OCI-M2 (cell line): ENCODE measurements around the gene RFX2.
"Not testable (repeated sequence)": the region's sequence is repeated elsewhere in the genome, so short reads cannot be mapped to it uniquely, and the experiment has no call there.

Experiments used
- DNase-seq: peaks from one replicate; lab custom pipeline; 2025; ENCODE audit not compliant: unreplicated experiment; lab: John Stamatoyannopoulos, UW

Gene RFX2

GRCh38 chr19:5974721-5975387 is 135.4 kb downstream of the RFX2 start:
- no peak for DNase-seq

DNA sequence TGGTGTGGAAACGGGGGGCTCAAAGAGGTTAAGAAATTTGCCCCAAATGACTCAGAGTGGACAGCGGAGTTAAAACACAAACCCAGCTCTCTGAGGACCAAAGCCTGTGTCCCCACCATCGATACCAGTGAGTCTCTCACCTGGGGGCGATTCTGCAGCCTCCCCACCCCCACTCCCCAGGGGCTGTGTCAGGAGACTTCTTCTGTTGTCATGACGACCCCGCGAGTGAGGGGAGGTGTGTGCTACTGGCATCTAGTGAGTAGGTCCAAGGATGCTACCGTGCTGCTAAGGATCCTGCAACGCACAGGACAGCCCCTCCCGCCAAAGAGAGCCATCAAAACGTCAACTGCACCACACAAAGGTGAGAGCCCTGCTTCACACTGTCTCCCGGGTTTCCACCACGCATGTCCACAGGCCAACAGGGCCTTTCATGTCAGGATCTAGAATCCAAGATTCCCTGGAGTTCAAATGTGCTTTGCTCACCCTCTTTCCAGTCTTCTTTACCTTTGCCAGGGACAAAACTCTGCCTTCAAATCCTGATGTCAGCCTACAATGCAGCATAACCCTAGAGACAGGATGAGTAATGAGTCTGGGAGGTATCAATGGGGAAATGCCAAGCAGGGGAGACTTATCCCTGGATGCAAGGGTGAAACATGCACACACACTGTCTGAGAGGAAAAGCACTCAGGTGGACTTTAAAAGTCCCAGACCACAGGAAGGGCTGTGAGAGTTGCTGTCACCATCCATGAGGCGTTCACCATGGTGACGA is 136.2 kb downstream of the RFX2 start:
- DNase-seq: no peak

DNA sequence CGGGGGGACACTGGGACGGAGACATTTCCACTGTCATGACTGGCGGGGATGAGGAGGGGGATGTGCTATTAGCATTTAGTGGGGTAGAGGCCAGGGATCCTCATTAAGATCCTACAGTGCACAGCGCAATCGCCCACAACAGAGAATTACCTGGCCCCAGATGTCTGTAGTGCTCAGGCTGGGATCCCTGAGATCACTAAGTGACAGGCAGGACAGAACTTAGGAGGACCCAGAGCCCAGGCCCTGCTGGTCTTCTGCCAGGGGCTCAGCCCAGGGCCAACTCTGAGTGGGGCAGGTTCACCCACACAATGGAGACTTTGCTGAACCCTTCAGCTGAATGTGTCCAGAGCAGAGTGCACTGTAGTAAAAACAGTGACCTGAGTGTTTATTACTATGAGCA is 136.9 kb downstream of the RFX2 start:
- no peak for DNase-seq

GRCh38 chr19:5972355-5972731 is 138.0 kb downstream of the RFX2 start:
- DNase-seq: no peak

DNA sequence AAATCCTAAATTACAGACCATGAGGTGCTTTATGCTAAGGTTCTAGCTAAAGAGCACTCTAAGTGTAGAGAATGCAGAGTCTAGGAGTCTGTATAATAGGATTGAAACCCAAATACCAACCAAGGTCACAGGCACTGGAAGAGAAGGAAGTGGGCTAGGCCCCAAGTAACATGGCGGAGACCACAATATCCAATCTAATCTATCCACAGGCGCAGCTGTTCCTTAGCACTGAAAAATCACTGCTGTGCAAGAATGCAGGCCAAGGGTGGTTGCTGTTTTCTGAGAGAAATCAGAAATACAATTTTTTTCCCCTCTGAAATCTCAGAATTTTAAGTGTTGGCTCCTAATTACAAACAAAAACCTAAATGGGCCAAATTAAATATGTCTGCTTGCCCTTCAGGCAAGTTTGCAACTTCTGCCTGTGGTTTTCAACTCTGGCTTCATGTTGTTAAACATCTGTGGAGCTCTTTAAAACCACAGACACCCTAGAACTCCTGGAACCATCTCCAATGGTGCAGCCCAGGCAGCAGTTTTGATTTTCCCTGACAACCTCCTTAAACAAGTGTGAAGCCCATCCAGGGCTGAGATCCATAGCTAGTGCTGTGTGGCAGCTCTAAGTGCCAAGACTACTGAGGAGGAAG is 138.5 kb downstream of the RFX2 start:
- DNase-seq: no peak

GRCh38 chr19:5969476-5969875 is 140.8 kb downstream of the RFX2 start:
- DNase-seq: no peak

DNA sequence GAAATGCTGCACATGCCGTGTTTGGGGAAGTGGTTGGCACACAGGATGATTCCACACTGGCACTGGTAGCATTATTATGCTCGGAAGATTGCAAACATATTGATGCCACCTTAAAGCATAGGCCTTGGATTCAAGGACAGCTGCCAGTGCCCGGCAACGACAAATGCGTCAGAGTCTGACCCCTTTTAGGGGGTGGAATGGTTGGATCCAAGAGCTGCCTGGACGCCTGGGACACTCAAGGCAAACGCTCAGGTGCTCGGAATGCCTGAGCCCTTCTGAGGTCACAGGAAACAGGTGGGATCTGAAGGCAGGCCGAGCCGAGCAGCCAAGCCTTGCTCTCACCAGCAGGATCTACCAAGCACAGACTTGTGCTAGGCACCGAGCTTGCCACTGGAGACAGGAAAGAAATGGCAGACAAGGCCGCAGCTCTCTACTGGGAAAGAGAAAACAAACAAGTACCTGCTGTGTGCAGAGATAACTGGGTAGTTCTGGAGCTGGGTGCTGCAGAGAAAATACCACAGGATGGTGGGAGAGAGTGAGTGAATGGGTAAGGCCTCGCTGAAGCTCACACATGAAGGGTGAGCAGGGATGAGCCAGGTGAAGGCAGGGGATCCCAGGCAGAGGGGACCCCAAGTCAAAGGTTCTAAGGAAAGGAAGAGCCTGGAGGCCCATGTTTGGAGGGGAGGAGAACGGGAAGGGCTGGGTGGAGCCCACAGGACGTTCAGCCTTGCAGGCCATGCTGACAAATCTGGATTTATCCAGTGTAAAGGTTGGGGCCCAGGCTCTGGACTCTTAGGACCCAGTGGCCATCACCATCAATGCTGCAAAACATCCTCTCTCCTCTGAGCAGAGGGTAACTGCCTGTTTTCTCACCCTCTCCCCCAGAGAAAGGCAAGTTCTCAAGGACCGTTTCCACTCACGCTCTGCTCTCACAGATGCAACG is 141.6 kb downstream of the RFX2 start:
- DNase-seq: peak; percentile 3

DNA sequence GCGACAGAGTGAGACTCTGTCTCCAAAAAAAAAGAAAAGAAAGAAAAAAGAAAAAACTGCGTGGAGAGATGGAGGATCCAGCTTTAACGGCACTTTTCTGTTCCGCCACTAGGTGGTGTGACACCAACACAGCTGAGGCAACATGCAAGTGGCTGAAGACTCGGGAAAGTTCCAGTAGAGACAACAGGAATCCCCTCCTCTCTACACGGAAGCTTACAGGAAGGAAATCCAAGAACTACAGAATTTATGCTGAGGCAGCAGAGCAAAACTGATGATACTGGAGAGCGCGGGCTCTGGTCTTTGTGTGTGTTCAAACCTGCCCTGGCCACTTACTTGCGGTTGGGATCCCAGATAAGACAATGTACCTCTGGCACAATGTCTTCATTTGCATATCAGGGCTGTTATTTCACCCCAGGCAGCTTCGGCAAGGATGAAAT is 142.3 kb downstream of the RFX2 start:
- no peak for DNase-seq

- no peak for DNase-seq
Observed at GRCh38 chr19:5967571-5967970, 142.7 kb downstream of the RFX2 start.

GRCh38 chr19:5966941-5967340 is 143.4 kb downstream of the RFX2 start:
- DNase-seq: no peak

- DNase-seq: no peak
Observed at GRCh38 chr19:5966215-5966614, 144.1 kb downstream of the RFX2 start.

- no peak for DNase-seq
Observed at GRCh38 chr19:5964816-5965565, 145.3 kb downstream of the RFX2 start.

DNA sequence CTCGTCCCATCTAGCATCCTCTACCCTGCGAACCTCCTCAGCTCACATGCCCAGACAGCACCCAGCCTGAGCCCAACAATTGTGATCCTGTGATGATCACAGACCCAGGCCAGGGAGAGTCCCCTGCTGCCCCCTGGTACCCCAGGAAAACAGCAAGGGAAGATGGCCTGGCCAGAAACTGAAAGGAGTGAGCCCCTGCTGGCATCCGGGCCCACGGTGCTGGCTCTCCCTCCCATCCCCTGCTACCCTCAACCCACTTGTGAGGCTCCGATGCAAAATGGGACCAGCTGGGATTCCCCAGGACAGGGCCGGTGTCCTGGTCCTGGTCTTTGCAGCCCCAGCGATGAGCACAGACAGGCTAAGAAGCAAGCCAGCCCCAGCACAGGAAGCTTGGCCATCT is 146.4 kb downstream of the RFX2 start:
- DNase-seq: no peak

- not testable (repeated sequence) for DNase-seq
Observed at GRCh38 chr19:5963259-5963658, 147.0 kb downstream of the RFX2 start.

DNA sequence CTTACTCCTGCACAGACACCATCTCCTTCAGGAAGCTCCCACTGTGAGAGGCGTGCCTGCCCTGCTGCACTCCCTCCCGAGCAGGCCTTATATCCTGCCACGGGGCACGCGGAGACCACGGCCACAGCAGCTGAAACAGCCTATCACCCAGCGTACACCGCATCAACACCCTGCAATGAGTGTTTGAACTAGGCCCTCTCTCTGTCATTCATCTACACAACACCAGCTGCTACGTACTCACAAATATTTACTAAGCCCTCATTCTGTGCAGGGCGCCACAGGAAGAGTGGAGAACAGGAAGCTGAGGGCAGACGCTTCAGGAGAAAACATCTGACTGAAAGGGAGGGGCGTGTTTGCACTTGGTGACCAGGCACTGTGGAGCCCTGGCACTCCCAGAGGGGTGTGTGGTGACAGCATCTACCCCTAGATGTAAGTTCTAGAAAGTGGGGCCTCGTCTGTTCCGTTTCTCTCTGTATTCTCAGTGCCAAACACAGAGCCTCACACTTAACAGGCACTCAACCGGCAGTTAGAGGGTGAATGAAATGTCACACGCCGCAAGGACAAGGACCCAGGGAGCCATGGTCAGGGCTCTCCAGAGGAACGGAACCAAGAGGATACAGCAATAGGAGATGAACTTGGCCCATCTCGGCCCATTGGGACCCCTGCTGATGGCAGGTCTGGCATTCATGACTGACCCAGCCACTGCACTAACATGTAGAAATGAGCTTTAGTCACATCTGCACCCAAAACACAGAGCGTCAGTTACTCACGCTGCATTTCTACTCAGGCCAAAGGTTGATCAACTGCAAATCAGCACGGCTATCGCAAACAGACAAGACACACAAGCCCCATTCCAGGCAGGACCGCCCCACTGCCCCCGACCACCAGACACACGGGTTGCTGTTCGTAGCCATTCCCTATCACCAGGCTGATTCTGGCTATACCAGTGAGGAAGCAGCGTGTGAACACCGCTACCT is 148.0 kb downstream of the RFX2 start:
- DNase-seq: no peak

GRCh38 chr19:5961641-5961968 is 148.7 kb downstream of the RFX2 start:
- not testable (repeated sequence) for DNase-seq

GRCh38 chr19:5960005-5961001 is 150.0 kb downstream of the RFX2 start:
- no peak for DNase-seq
